ENCODE measurements around the gene EIF4A3. TPM values are rescaled to one million over a fixed set of nuclear protein-coding genes. Genes with fewer than 3 reads are reported as not detected.

Gene EIF4A3
- total and polyA plus RNA-seq, 2 experiments from 2014 or later = 124 to 126 TPM

GRCh38 chr17:80089762-80090161 is 57.2 kb downstream of the EIF4A3 start:
- no peak overlapping the region for H3K27ac ChIP-seq
- no peak for DNase-seq (ENCODE audit: low read depth in 1 of 2, low spot score in 1 of 2)
- no peak for TF ChIP-seq CTCF (IDR thresholded peaks at IDR 0.05; ENCODE audit: low read depth, low read length)

GRCh38 chr17:80087346-80088265 is 59.3 kb downstream of the EIF4A3 start:
- no peaks in the 10 kb centered on the region for H3K9me3 ChIP-seq (ENCODE audit: low read depth)
- H3K4me3 ChIP-seq = no peak overlapping the region
- no peaks in the 10 kb centered on the region for H3K4me1 ChIP-seq (ENCODE audit: low read depth)
- H3K27ac ChIP-seq = no peak overlapping the region
- H3K27me3 ChIP-seq = no peaks in the 10 kb centered on the region
- H3K36me3 ChIP-seq = no peaks in the 10 kb centered on the region
- DNase-seq (ENCODE audit: low read depth in 1 of 2, low spot score in 1 of 2) = no peak
- TF ChIP-seq CTCF (IDR thresholded peaks at IDR 0.05; ENCODE audit: low read depth, low read length) = no peak

More at GRCh38 chr17:80089762-80090161, 57.2 kb downstream of the EIF4A3 start:
- no peaks in the 10 kb centered on the region for H3K9me3 ChIP-seq (ENCODE audit: low read depth)
- H3K36me3 ChIP-seq = no peaks in the 10 kb centered on the region
- H3K4me1 ChIP-seq (ENCODE audit: low read depth) = no peaks in the 10 kb centered on the region
- no peaks in the 10 kb centered on the region for H3K27me3 ChIP-seq
- H3K4me3 ChIP-seq = no peak overlapping the region

GRCh38 chr17:80086616-80087015 is 60.3 kb downstream of the EIF4A3 start:
- no peak overlapping the region for H3K4me3 ChIP-seq
- H3K36me3 ChIP-seq = no peaks in the 10 kb centered on the region
- DNase-seq (ENCODE audit: low read depth in 1 of 2, low spot score in 1 of 2) = no peak
- H3K4me1 ChIP-seq (ENCODE audit: low read depth) = no peaks in the 10 kb centered on the region
- H3K27ac ChIP-seq = no peak overlapping the region
- H3K27me3 ChIP-seq = no peaks in the 10 kb centered on the region
- TF ChIP-seq CTCF (IDR thresholded peaks at IDR 0.05; ENCODE audit: low read depth, low read length) = no peak
- H3K9me3 ChIP-seq (ENCODE audit: low read depth) = no peaks in the 10 kb centered on the region

GRCh38 chr17:80086081-80086480 is 60.8 kb downstream of the EIF4A3 start:
- TF ChIP-seq CTCF (IDR thresholded peaks at IDR 0.05; ENCODE audit: low read depth, low read length) = no peak
- Histone ChIP-seq H3K27ac (no peak overlapping the region), H3K36me3 (no peaks in the 10 kb centered on the region), H3K4me1 (ENCODE audit: low read depth) (no peaks in the 10 kb centered on the region), H3K4me3 (no peak overlapping the region), H3K27me3 (no peaks in the 10 kb centered on the region), H3K9me3 (ENCODE audit: low read depth) (no peaks in the 10 kb centered on the region)
- no peak for DNase-seq (ENCODE audit: low read depth in 1 of 2, low spot score in 1 of 2)

GRCh38 chr17:80084773-80085172 is 62.2 kb downstream of the EIF4A3 start:
- Histone ChIP-seq H3K27me3 (no peaks in the 10 kb centered on the region), H3K4me3 (no peak overlapping the region), H3K27ac (no peak overlapping the region), H3K36me3 (no peaks in the 10 kb centered on the region), H3K9me3 (ENCODE audit: low read depth) (no peaks in the 10 kb centered on the region), H3K4me1 (ENCODE audit: low read depth) (no peaks in the 10 kb centered on the region)
- DNase-seq (ENCODE audit: low read depth in 1 of 2, low spot score in 1 of 2) = no peak
- no peak for TF ChIP-seq CTCF (IDR thresholded peaks at IDR 0.05; ENCODE audit: low read depth, low read length)

Other genes with a start within 250 kb of the EIF4A3 start
- 30.3 and 37.5 TPM in 2 replicates for gene TBC1D16, start 111.3 kb downstream of the EIF4A3 start, total RNA-seq
- gene TBC1D16, start 111.3 kb downstream of the EIF4A3 start, polyA plus RNA-seq = 13.0 and 22.1 TPM in 2 replicates
- gene CCDC40, start 110.5 kb downstream of the EIF4A3 start, total RNA-seq = 8.0 and 11.3 TPM in 2 replicates
- 12.2 and 16.0 TPM in 2 replicates for gene CCDC40, start 110.5 kb downstream of the EIF4A3 start, polyA plus RNA-seq
- gene GAA, start 45.5 kb downstream of the EIF4A3 start, total RNA-seq = 80.3 and 150 TPM in 2 replicates
- gene GAA, start 45.5 kb downstream of the EIF4A3 start, polyA plus RNA-seq = 72.7 and 84.9 TPM in 2 replicates
- 2.9 TPM in 1 of 2 replicates, not detected in the other for gene CARD14, start 22.9 kb upstream of the EIF4A3 start, total RNA-seq
- gene CARD14, start 22.9 kb upstream of the EIF4A3 start, polyA plus RNA-seq = 1.5 and 2.7 TPM in 2 replicates
- 27.8 and 56.6 TPM in 2 replicates for gene SGSH, start 73.2 kb upstream of the EIF4A3 start, total RNA-seq
- 59.4 and 63.2 TPM in 2 replicates for gene SGSH, start 73.2 kb upstream of the EIF4A3 start, polyA plus RNA-seq
- gene SLC26A11, start 73.3 kb upstream of the EIF4A3 start, total RNA-seq = 42.5 and 46.8 TPM in 2 replicates
- gene SLC26A11, start 73.3 kb upstream of the EIF4A3 start, polyA plus RNA-seq = 39.0 and 56.2 TPM in 2 replicates
- gene RNF213, start 113.7 kb upstream of the EIF4A3 start, total RNA-seq = 12.8 and 24.9 TPM in 2 replicates
- 11.5 and 14.5 TPM in 2 replicates for gene RNF213, start 113.7 kb upstream of the EIF4A3 start, polyA plus RNA-seq

Measured in cardiac muscle cell (in vitro differentiated cells and primary cell).